ENCODE data around the gene NRXN3. TPM values are rescaled to one million over a fixed set of nuclear protein-coding genes. Genes with fewer than 3 reads are reported as not detected.

Gene NRXN3
- total RNA-seq, 1 experiment from 2014 or later = not detected

- BruUV-seq (replicated peaks) = no TSS peak
- Mint-ChIP-seq H3K36me3 (ENCODE audit: insufficient read depth, unreplicated experiment) (no peaks in the 10 kb centered on the region), H3K27me3 (ENCODE audit: unreplicated experiment) (peaks cover 16% of the 10 kb centered on the region), H3K4me3 (ENCODE audit: low read depth, unreplicated experiment) (no peak overlapping the region), H3K4me1 (ENCODE audit: low read depth, unreplicated experiment) (no peaks in the 10 kb centered on the region), H3K27ac (ENCODE audit: unreplicated experiment) (no peak overlapping the region), H3K9me3 (ENCODE audit: low read depth, unreplicated experiment) (no peaks in the 10 kb centered on the region)
- no peak for DNase-seq
- intact Hi-C loops (cut with micrococcal nuclease; ENCODE audit: unreplicated experiment) = no loop called here
- CTCF ChIA-PET = no interaction called here
- TF ChIP-seq, protein P1, sequence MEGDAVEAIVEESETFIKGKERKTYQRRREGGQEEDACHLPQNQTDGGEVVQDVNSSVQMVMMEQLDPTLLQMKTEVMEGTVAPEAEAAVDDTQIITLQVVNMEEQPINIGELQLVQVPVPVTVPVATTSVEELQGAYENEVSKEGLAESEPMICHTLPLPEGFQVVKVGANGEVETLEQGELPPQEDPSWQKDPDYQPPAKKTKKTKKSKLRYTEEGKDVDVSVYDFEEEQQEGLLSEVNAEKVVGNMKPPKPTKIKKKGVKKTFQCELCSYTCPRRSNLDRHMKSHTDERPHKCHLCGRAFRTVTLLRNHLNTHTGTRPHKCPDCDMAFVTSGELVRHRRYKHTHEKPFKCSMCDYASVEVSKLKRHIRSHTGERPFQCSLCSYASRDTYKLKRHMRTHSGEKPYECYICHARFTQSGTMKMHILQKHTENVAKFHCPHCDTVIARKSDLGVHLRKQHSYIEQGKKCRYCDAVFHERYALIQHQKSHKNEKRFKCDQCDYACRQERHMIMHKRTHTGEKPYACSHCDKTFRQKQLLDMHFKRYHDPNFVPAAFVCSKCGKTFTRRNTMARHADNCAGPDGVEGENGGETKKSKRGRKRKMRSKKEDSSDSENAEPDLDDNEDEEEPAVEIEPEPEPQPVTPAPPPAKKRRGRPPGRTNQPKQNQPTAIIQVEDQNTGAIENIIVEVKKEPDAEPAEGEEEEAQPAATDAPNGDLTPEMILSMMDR (IDR thresholded peaks at IDR 0.05; ENCODE audit: unreplicated experiment) = no peak
These were observed 1578.9 kb downstream of the NRXN3 start for GRCh38 chr14:79749065-79749464.

DNA sequence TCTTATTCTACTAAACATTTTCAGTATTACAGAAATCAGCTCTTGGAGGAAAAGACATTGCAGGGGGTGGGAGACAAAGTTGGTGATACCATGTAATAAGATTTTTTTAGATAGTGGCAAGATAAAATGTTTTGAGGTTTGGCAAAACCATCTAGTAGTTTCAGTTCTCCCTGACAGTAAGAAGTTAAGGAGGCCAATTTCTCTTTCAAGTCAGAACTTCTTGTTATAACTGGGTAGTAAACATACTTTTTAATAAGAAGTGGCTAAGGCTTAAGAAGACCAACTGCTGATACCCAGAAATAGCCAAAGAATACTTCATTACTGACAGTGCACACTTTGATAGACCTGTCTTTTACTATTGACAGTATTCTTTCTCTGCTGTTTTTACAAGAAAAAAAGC, 1588.8 kb downstream of the NRXN3 start:
- CTCF ChIA-PET = no interaction called here
- Mint-ChIP-seq H3K4me1 (ENCODE audit: low read depth, unreplicated experiment) (no peaks in the 10 kb centered on the region), H3K27ac (ENCODE audit: unreplicated experiment) (no peak overlapping the region), H3K4me3 (ENCODE audit: low read depth, unreplicated experiment) (no peak overlapping the region), H3K9me3 (ENCODE audit: low read depth, unreplicated experiment) (no peaks in the 10 kb centered on the region), H3K36me3 (ENCODE audit: insufficient read depth, unreplicated experiment) (no peaks in the 10 kb centered on the region), H3K27me3 (ENCODE audit: unreplicated experiment) (no peaks in the 10 kb centered on the region)
- TF ChIP-seq, protein P1 (IDR thresholded peaks at IDR 0.05; ENCODE audit: unreplicated experiment) = no peak
- intact Hi-C loops (cut with micrococcal nuclease; ENCODE audit: unreplicated experiment) = no loop called here
- BruUV-seq (replicated peaks) = no TSS peak
- no peak for DNase-seq

GRCh38 chr14:79764323-79764722, 1594.2 kb downstream of the NRXN3 start:
- H3K36me3 Mint-ChIP-seq (ENCODE audit: insufficient read depth, unreplicated experiment) = no peaks in the 10 kb centered on the region
- no peak overlapping the region for H3K27ac Mint-ChIP-seq (ENCODE audit: unreplicated experiment)
- TF ChIP-seq, protein P1 (IDR thresholded peaks at IDR 0.05; ENCODE audit: unreplicated experiment) = no peak
- DNase-seq = no peak
- intact Hi-C loops (cut with micrococcal nuclease; ENCODE audit: unreplicated experiment) = no loop called here
- no peaks in the 10 kb centered on the region for H3K4me1 Mint-ChIP-seq (ENCODE audit: low read depth, unreplicated experiment)
- no peaks in the 10 kb centered on the region for H3K9me3 Mint-ChIP-seq (ENCODE audit: low read depth, unreplicated experiment)
- no peaks in the 10 kb centered on the region for H3K27me3 Mint-ChIP-seq (ENCODE audit: unreplicated experiment)
- BruUV-seq (replicated peaks) = no TSS peak
- CTCF ChIA-PET = no interaction called here
- H3K4me3 Mint-ChIP-seq (ENCODE audit: low read depth, unreplicated experiment) = no peak overlapping the region

- H3K4me1 Mint-ChIP-seq (ENCODE audit: low read depth, unreplicated experiment) = no peaks in the 10 kb centered on the region
- H3K9me3 Mint-ChIP-seq (ENCODE audit: low read depth, unreplicated experiment) = no peaks in the 10 kb centered on the region
- intact Hi-C loops (cut with micrococcal nuclease; ENCODE audit: unreplicated experiment) = no loop called here
- no peak overlapping the region for H3K27ac Mint-ChIP-seq (ENCODE audit: unreplicated experiment)
- no peaks in the 10 kb centered on the region for H3K27me3 Mint-ChIP-seq (ENCODE audit: unreplicated experiment)
- TF ChIP-seq, protein P1 (IDR thresholded peaks at IDR 0.05; ENCODE audit: unreplicated experiment) = no peak
- DNase-seq = no peak
- H3K36me3 Mint-ChIP-seq (ENCODE audit: insufficient read depth, unreplicated experiment) = no peaks in the 10 kb centered on the region
- no peak overlapping the region for H3K4me3 Mint-ChIP-seq (ENCODE audit: low read depth, unreplicated experiment)
- BruUV-seq (replicated peaks) = no TSS peak
- CTCF ChIA-PET = interaction anchor here (0.6 kb wide), 1 partner anchor 60 kb away, joined by 7 read pairs; no protein-coding TSS in a partner anchor
These were observed 1596.3 kb downstream of the NRXN3 start for GRCh38 chr14:79766511-79766910.
